ENCODE results near the gene VKORC1.

VKORC1 gene

GRCh38 chr16:31077024-31077423 lies 17.6 kb downstream of the VKORC1 start:
- Histone ChIP-seq H3K27ac (no peak overlapping the region), H3K4me3 (no peak overlapping the region), H3K27me3 (no peaks in the 10 kb centered on the region), H3K9me3 (no peaks in the 10 kb centered on the region), H3K36me3 (peaks cover 43 to 60% (median 56%) of the 10 kb centered on the region in 3 donors), H3K4me1 (peaks cover 0 to 31% (median 25%) of the 10 kb centered on the region in 4 donors)
- DNase-seq = no peak
- intact Hi-C loops (cut with DNase I; ENCODE audit: low total_unique reads) = loop anchor here (10.0 kb wide), 1 partner anchor 368 kb away; the partner anchor contains the start of gene ZNF843
- no peak for TF ChIP-seq CTCF (IDR thresholded peaks at IDR 0.05)

GRCh38 chr16:31076319-31076718 lies 18.3 kb downstream of the VKORC1 start:
- H3K9me3 ChIP-seq = no peaks in the 10 kb centered on the region
- peaks cover 42 to 53% (median 53%) of the 10 kb centered on the region in 3 donors for H3K36me3 ChIP-seq
- no peak for DNase-seq
- peaks cover 0 to 31% (median 23%) of the 10 kb centered on the region in 4 donors for H3K4me1 ChIP-seq
- no peak for TF ChIP-seq CTCF (IDR thresholded peaks at IDR 0.05)
- intact Hi-C loops (cut with DNase I; ENCODE audit: low total_unique reads) = loop anchor here (10.0 kb wide), 1 partner anchor 368 kb away; the partner anchor contains the start of gene ZNF843
- no peak overlapping the region for H3K27ac ChIP-seq
- no peaks in the 10 kb centered on the region for H3K27me3 ChIP-seq
- no peak overlapping the region for H3K4me3 ChIP-seq

- Histone ChIP-seq H3K9me3 (no peaks in the 10 kb centered on the region), H3K4me1 (peaks cover 0 to 32% (median 23%) of the 10 kb centered on the region in 4 donors), H3K27me3 (no peaks in the 10 kb centered on the region), H3K36me3 (peaks cover 28 to 38% (median 37%) of the 10 kb centered on the region in 3 donors), H3K4me3 (peak overlapping the region; percentile 90 to 91), H3K27ac (peak overlapping the region; percentile 89 to 95)
- intact Hi-C loops (cut with DNase I; ENCODE audit: low total_unique reads) = loop anchor here (2.0 to 10.0 kb wide), 3 partner anchors 40 to 370 kb away; partner anchors contain the start of genes HSD3B7 and ZNF843
- DNase-seq = no peak
- TF ChIP-seq CTCF (IDR thresholded peaks at IDR 0.05) = no peak
These were observed 19.8 kb downstream of the VKORC1 start for GRCh38 chr16:31074814-31075183.

GRCh38 chr16:31073970-31074813 lies 20.4 kb downstream of the VKORC1 start, which contains the start of the genes ZNF646 and ZNF668:
Gene ZNF646, plus strand, starts transcription at chr16:31074422. Its CDS starts 1,903 bp downstream, at chr16:31076325.
Gene ZNF668, minus strand, starts transcription at chr16:31074240. Its CDS starts 9,781 bp downstream, at chr16:31064459.
- Histone ChIP-seq H3K9me3 (no peaks in the 10 kb centered on the region), H3K36me3 (peaks cover 23 to 32% (median 31%) of the 10 kb centered on the region in 3 donors), H3K4me1 (peaks cover 0 to 32% (median 23%) of the 10 kb centered on the region in 4 donors), H3K27ac (peak within 1 kb of the TSS; percentile 89 to 95), H3K27me3 (no peaks in the 10 kb centered on the region), H3K4me3 (peak within 1 kb of the TSS; percentile 90 to 91)
- DNase-seq = peak; percentile 99
- no peak for TF ChIP-seq CTCF (IDR thresholded peaks at IDR 0.05)
- intact Hi-C loops (cut with DNase I; ENCODE audit: low total_unique reads) = loop anchor here (2.0 to 10.0 kb wide), 3 partner anchors 39 to 371 kb away; partner anchors contain the start of genes HSD3B7 and ZNF843

- H3K27ac ChIP-seq = peak overlapping the region; percentile 89 to 95
- H3K9me3 ChIP-seq = no peaks in the 10 kb centered on the region
- H3K27me3 ChIP-seq = no peaks in the 10 kb centered on the region
- intact Hi-C loops (cut with DNase I; ENCODE audit: low total_unique reads) = loop anchor here (5.0 to 10.0 kb wide), 2 partner anchors 86 to 371 kb away; partner anchors contain the start of genes HSD3B7 and ZNF843
- peak; percentile 91 to 94 for DNase-seq
- peaks cover 15 to 23% (median 23%) of the 10 kb centered on the region in 3 donors for H3K36me3 ChIP-seq
- H3K4me1 ChIP-seq = peaks cover 0 to 32% (median 23%) of the 10 kb centered on the region in 4 donors
- TF ChIP-seq CTCF (IDR thresholded peaks at IDR 0.05) = no peak
- peak overlapping the region; percentile 90 to 91 for H3K4me3 ChIP-seq
These were observed 21.2 kb downstream of the VKORC1 start for GRCh38 chr16:31073142-31073969.

All from tibial artery (tissue), 4 donors.